GM18517 (cell line): ENCODE measurements around the gene B3GALT4.
"Not testable (repeated sequence)": the region's sequence is repeated elsewhere in the genome, so short reads cannot be mapped to it uniquely, and the experiment has no call there.

Experiments used
- ATAC-seq: cut with Tn5 transposase; IDR thresholded peaks from one replicate; pipeline ENCODE4 v1.9.1; 2021; ENCODE audit warnings: mild to moderate bottlenecking, moderate library complexity; ENCODE audit not compliant: unreplicated experiment

Gene B3GALT4

GRCh38 chr6:33276864-33277662 is at the start of gene B3GALT4:
Gene B3GALT4 (plus strand): TSS chr6:33277123. CDS start chr6:33277420, 297 bp downstream.
- peak; percentile 42 for ATAC-seq

- ATAC-seq, result no peak
These were observed 41.7 kb upstream of the B3GALT4 start for GRCh38 chr6:33235221-33235634.

- no peak for ATAC-seq
These were observed 40.6 kb upstream of the B3GALT4 start for GRCh38 chr6:33236328-33236727.

GRCh38 chr6:33236852-33237251 is 40.1 kb upstream of the B3GALT4 start:
- ATAC-seq, result no peak

GRCh38 chr6:33237741-33238140 is 39.2 kb upstream of the B3GALT4 start:
- ATAC-seq, result no peak

GRCh38 chr6:33241968-33242367 is 35.0 kb upstream of the B3GALT4 start:
- no peak for ATAC-seq

- no peak for ATAC-seq
These were observed 33.4 kb upstream of the B3GALT4 start for GRCh38 chr6:33243476-33243875.

- peak; percentile 41 for ATAC-seq
These were observed 28.8 kb upstream of the B3GALT4 start for GRCh38 chr6:33247977-33248642.

- ATAC-seq, result peak; percentile 4
These were observed 28.3 kb upstream of the B3GALT4 start for GRCh38 chr6:33248643-33248931.

- peak; percentile 87 for ATAC-seq
These were observed 27.8 kb upstream of the B3GALT4 start for GRCh38 chr6:33248932-33249731.

GRCh38 chr6:33249732-33250630 is 26.9 kb upstream of the B3GALT4 start:
- no peak for ATAC-seq

- ATAC-seq, result no peak
These were observed 26.2 kb upstream of the B3GALT4 start for GRCh38 chr6:33250731-33251130.

- ATAC-seq, result no peak
These were observed 25.4 kb upstream of the B3GALT4 start for GRCh38 chr6:33251395-33252012.

GRCh38 chr6:33252759-33253158 is 24.2 kb upstream of the B3GALT4 start:
- ATAC-seq, result no peak

GRCh38 chr6:33254591-33254990 is 22.3 kb upstream of the B3GALT4 start:
- ATAC-seq, result no peak

- no peak for ATAC-seq
These were observed 17.9 kb upstream of the B3GALT4 start for GRCh38 chr6:33259032-33259431.

GRCh38 chr6:33262490-33262889 is 14.4 kb upstream of the B3GALT4 start:
- ATAC-seq, result not testable (repeated sequence)

GRCh38 chr6:33264015-33264414 is 12.9 kb upstream of the B3GALT4 start:
- ATAC-seq, result no peak

- ATAC-seq, result peak; percentile 21
These were observed 5.8 kb upstream of the B3GALT4 start for GRCh38 chr6:33271117-33271467.
